ENCODE results near the gene SPDYE17. TPM values are rescaled to one million over a fixed set of nuclear protein-coding genes. Genes with fewer than 3 reads are reported as not detected.
"Not testable (repeated sequence)": the region's sequence is repeated elsewhere in the genome, so short reads cannot be mapped to it uniquely, and the experiment has no call there.

The SPDYE17 gene
- polyA plus RNA-seq, 3 donors, result not detected

GRCh38 chr7:76992871-76993270 lies 39.3 kb downstream of the SPDYE17 start:
- H3K79me2 ChIP-seq (ENCODE audit: insufficient read depth, low read length); H3K27ac ChIP-seq (ENCODE audit: low read depth in 1 of 2, low read length in 2 of 2); H2AFZ ChIP-seq (ENCODE audit: insufficient read depth, low read depth, low read length, poor library complexity, severe bottlenecking); H3K4me3 Mint-ChIP-seq; H3K4me2 ChIP-seq (replicated peaks; ENCODE audit: extremely low read depth, low read length, poor library complexity, severe bottlenecking); H3K4me1 Mint-ChIP-seq; DNase-seq; H3K4me1 ChIP-seq (ENCODE audit: control insufficient read depth in 1 of 2, insufficient read depth in 2 of 2, low read length in 2 of 2); H3K36me3 ChIP-seq (replicated peaks in 1 of 2; ENCODE audit: control insufficient read depth in 1 of 2, insufficient read depth in 2 of 2, low read length in 2 of 2); H3K27me3 Mint-ChIP-seq (ENCODE audit: low read depth in 3 of 3); H3K4me3 ChIP-seq (replicated peaks in 1 of 3; ENCODE audit: low read depth in 2 of 3, low read length in 3 of 3); H3K9me3 ChIP-seq (replicated peaks in 1 of 2; ENCODE audit: control insufficient read depth in 1 of 2, insufficient read depth in 1 of 2, low read length in 2 of 2); intact Hi-C loops (cut with micrococcal nuclease); H3K27me3 ChIP-seq (ENCODE audit: control insufficient read depth in 2 of 2, insufficient read depth in 2 of 2, low read length in 2 of 2); H3K9me3 Mint-ChIP-seq; H3K9ac ChIP-seq (ENCODE audit: insufficient read depth, low read length, poor library complexity, severe bottlenecking); H3K27ac Mint-ChIP-seq: not testable (repeated sequence)
- peaks cover 10% of the 10 kb centered on the region for H4K20me1 ChIP-seq (ENCODE audit: insufficient read depth, low read length)
- WGBS (ENCODE audit: insufficient coverage), result 100% methylated on average over 4 of the region's 7 CpGs
- peaks cover 4 to 13% of the 10 kb centered on the region in 2 donors for H3K36me3 Mint-ChIP-seq

- H3K4me2 ChIP-seq (replicated peaks; ENCODE audit: extremely low read depth, low read length, poor library complexity, severe bottlenecking); H3K9me3 ChIP-seq (replicated peaks in 1 of 2; ENCODE audit: control insufficient read depth in 1 of 2, insufficient read depth in 1 of 2, low read length in 2 of 2); H3K9me3 Mint-ChIP-seq; H2AFZ ChIP-seq (ENCODE audit: insufficient read depth, low read depth, low read length, poor library complexity, severe bottlenecking); H4K20me1 ChIP-seq (ENCODE audit: insufficient read depth, low read length); H3K79me2 ChIP-seq (ENCODE audit: insufficient read depth, low read length); H3K4me1 Mint-ChIP-seq; DNase-seq; H3K9ac ChIP-seq (ENCODE audit: insufficient read depth, low read length, poor library complexity, severe bottlenecking); H3K27me3 ChIP-seq (ENCODE audit: control insufficient read depth in 2 of 2, insufficient read depth in 2 of 2, low read length in 2 of 2); H3K4me3 Mint-ChIP-seq; intact Hi-C loops (cut with micrococcal nuclease); H3K4me1 ChIP-seq (ENCODE audit: control insufficient read depth in 1 of 2, insufficient read depth in 2 of 2, low read length in 2 of 2); H3K27me3 Mint-ChIP-seq (ENCODE audit: low read depth in 3 of 3); H3K27ac Mint-ChIP-seq; H3K27ac ChIP-seq (ENCODE audit: low read depth in 1 of 2, low read length in 2 of 2); H3K4me3 ChIP-seq (replicated peaks in 1 of 3; ENCODE audit: low read depth in 2 of 3, low read length in 3 of 3); H3K36me3 ChIP-seq (replicated peaks in 1 of 2; ENCODE audit: control insufficient read depth in 1 of 2, insufficient read depth in 2 of 2, low read length in 2 of 2): not testable (repeated sequence)
- H3K36me3 Mint-ChIP-seq, result peaks cover 4 to 13% of the 10 kb centered on the region in 2 donors
- WGBS (ENCODE audit: insufficient coverage), result no CpG with 5 or more reads among the region's 18 CpGs
Measured at GRCh38 chr7:76992204-76992603, 40.0 kb downstream of the SPDYE17 start.

- H3K27me3 Mint-ChIP-seq (ENCODE audit: low read depth in 3 of 3); H3K4me1 Mint-ChIP-seq; H3K4me3 Mint-ChIP-seq; H3K9me3 Mint-ChIP-seq; H3K36me3 ChIP-seq (replicated peaks in 1 of 2; ENCODE audit: control insufficient read depth in 1 of 2, insufficient read depth in 2 of 2, low read length in 2 of 2); H3K9ac ChIP-seq (ENCODE audit: insufficient read depth, low read length, poor library complexity, severe bottlenecking); H3K27me3 ChIP-seq (ENCODE audit: control insufficient read depth in 2 of 2, insufficient read depth in 2 of 2, low read length in 2 of 2); H3K4me2 ChIP-seq (replicated peaks; ENCODE audit: extremely low read depth, low read length, poor library complexity, severe bottlenecking); H3K79me2 ChIP-seq (ENCODE audit: insufficient read depth, low read length); H3K4me3 ChIP-seq (replicated peaks in 1 of 3; ENCODE audit: low read depth in 2 of 3, low read length in 3 of 3); H3K4me1 ChIP-seq (ENCODE audit: control insufficient read depth in 1 of 2, insufficient read depth in 2 of 2, low read length in 2 of 2); H2AFZ ChIP-seq (ENCODE audit: insufficient read depth, low read depth, low read length, poor library complexity, severe bottlenecking); H3K9me3 ChIP-seq (replicated peaks in 1 of 2; ENCODE audit: control insufficient read depth in 1 of 2, insufficient read depth in 1 of 2, low read length in 2 of 2); intact Hi-C loops (cut with micrococcal nuclease); H3K27ac Mint-ChIP-seq; DNase-seq; H3K27ac ChIP-seq (ENCODE audit: low read depth in 1 of 2, low read length in 2 of 2); H4K20me1 ChIP-seq (ENCODE audit: insufficient read depth, low read length): not testable (repeated sequence)
- 100% methylated on average over 2 of the region's 12 CpGs for WGBS (ENCODE audit: insufficient coverage)
- peaks cover 4 to 13% of the 10 kb centered on the region in 2 donors for H3K36me3 Mint-ChIP-seq
Measured at GRCh38 chr7:76990202-76990601, 42.0 kb downstream of the SPDYE17 start.

GRCh38 chr7:76985924-76986717 lies 46.0 kb downstream of the SPDYE17 start:
- H2AFZ ChIP-seq (ENCODE audit: insufficient read depth, low read depth, low read length, poor library complexity, severe bottlenecking); H3K4me3 Mint-ChIP-seq; H3K27me3 ChIP-seq (ENCODE audit: control insufficient read depth in 2 of 2, insufficient read depth in 2 of 2, low read length in 2 of 2); H4K20me1 ChIP-seq (ENCODE audit: insufficient read depth, low read length); H3K4me1 ChIP-seq (ENCODE audit: control insufficient read depth in 1 of 2, insufficient read depth in 2 of 2, low read length in 2 of 2); H3K27ac ChIP-seq (ENCODE audit: low read depth in 1 of 2, low read length in 2 of 2); H3K4me2 ChIP-seq (replicated peaks; ENCODE audit: extremely low read depth, low read length, poor library complexity, severe bottlenecking); DNase-seq; intact Hi-C loops (cut with micrococcal nuclease); H3K4me1 Mint-ChIP-seq; H3K9me3 ChIP-seq (replicated peaks in 1 of 2; ENCODE audit: control insufficient read depth in 1 of 2, insufficient read depth in 1 of 2, low read length in 2 of 2); H3K36me3 ChIP-seq (replicated peaks in 1 of 2; ENCODE audit: control insufficient read depth in 1 of 2, insufficient read depth in 2 of 2, low read length in 2 of 2); H3K9ac ChIP-seq (ENCODE audit: insufficient read depth, low read length, poor library complexity, severe bottlenecking); H3K27me3 Mint-ChIP-seq (ENCODE audit: low read depth in 3 of 3); H3K4me3 ChIP-seq (replicated peaks in 1 of 3; ENCODE audit: low read depth in 2 of 3, low read length in 3 of 3); H3K27ac Mint-ChIP-seq; H3K9me3 Mint-ChIP-seq; H3K79me2 ChIP-seq (ENCODE audit: insufficient read depth, low read length): not testable (repeated sequence)
- no CpG with 5 or more reads among the region's 16 CpGs for WGBS (ENCODE audit: insufficient coverage)
- peaks cover 4 to 10% of the 10 kb centered on the region in 2 donors for H3K36me3 Mint-ChIP-seq

Measured in CD14-positive monocyte (primary cell).